PFSK-1 (cell line): Measurements from ENCODE around the gene ERC2.

Experiments used
- FOXP2 ChIP-seq: optimal IDR thresholded peaks from 2 replicates; pipeline ENCODE3; 2011; ENCODE audit warnings: borderline replicate concordance, control low read depth, inconsistent platforms; ENCODE audit not compliant: insufficient read depth; ENCODE audit errors: extremely low read length, extremely low read depth
- POLR2AphosphoS5 ChIP-seq: IDR thresholded peaks from 2 replicates; pipeline ENCODE4 v1.6.1; 2012; ENCODE audit warnings: low read depth, mild to moderate bottlenecking, control low read depth, low read length, moderate library complexity
- SIN3A ChIP-seq: IDR thresholded peaks from 2 replicates; pipeline ENCODE4 v1.6.1; 2012; ENCODE audit warnings: mild to moderate bottlenecking, low read length, moderate library complexity, borderline replicate concordance; ENCODE audit not compliant: insufficient read depth
- TAF1 ChIP-seq: IDR thresholded peaks from 2 replicates; pipeline ENCODE4 v1.6.1; 2012; ENCODE audit warnings: low read length, control low read depth, borderline replicate concordance; ENCODE audit not compliant: insufficient read depth
- TF ChIP-seq, protein P1 (sequence below), 2 experiments: IDR thresholded peaks; 2 replicates each; pipeline versions ENCODE4 v1.6.1 to v1.8.0; 2011 to 2012; ENCODE audit warnings: low read depth in 2 of 2, low read length in 2 of 2, control low read depth in 1 of 2, inconsistent platforms in 1 of 2, mild to moderate bottlenecking in 1 of 2, moderate library complexity in 1 of 2; ENCODE audit not compliant: insufficient read depth in 1 of 2

DNA sequence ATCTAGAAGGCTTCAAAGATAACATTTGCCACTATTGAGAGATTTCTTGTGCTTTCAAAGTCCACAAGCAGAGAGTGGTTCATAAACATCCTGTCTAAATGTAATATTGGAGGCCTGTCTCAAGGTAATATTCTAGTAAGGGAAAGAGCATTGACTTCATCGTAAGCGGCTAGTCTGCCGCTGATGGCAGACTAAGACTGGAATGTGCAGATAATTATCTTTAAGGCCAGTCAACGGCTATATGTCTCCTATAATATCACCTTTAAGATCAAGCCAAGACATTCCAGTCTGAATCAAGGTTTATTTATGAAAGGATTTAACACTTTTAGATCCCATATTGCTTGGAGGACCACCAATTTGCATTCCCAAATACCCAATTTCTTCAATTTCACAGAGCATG is 557.0 kb downstream of the ERC2 start:
- no peak for TF ChIP-seq TAF1
- TF ChIP-seq POLR2AphosphoS5, result no peak
- TF ChIP-seq SIN3A, result no peak
- TF ChIP-seq, protein P1, sequence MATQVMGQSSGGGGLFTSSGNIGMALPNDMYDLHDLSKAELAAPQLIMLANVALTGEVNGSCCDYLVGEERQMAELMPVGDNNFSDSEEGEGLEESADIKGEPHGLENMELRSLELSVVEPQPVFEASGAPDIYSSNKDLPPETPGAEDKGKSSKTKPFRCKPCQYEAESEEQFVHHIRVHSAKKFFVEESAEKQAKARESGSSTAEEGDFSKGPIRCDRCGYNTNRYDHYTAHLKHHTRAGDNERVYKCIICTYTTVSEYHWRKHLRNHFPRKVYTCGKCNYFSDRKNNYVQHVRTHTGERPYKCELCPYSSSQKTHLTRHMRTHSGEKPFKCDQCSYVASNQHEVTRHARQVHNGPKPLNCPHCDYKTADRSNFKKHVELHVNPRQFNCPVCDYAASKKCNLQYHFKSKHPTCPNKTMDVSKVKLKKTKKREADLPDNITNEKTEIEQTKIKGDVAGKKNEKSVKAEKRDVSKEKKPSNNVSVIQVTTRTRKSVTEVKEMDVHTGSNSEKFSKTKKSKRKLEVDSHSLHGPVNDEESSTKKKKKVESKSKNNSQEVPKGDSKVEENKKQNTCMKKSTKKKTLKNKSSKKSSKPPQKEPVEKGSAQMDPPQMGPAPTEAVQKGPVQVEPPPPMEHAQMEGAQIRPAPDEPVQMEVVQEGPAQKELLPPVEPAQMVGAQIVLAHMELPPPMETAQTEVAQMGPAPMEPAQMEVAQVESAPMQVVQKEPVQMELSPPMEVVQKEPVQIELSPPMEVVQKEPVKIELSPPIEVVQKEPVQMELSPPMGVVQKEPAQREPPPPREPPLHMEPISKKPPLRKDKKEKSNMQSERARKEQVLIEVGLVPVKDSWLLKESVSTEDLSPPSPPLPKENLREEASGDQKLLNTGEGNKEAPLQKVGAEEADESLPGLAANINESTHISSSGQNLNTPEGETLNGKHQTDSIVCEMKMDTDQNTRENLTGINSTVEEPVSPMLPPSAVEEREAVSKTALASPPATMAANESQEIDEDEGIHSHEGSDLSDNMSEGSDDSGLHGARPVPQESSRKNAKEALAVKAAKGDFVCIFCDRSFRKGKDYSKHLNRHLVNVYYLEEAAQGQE (IDR thresholded peaks at IDR 0.05; ENCODE audit: insufficient read depth in 1 of 2, low read depth in 2 of 2, low read length in 2 of 2), result no peak
- TF ChIP-seq FOXP2, result no peak
